GM12878 (cell line): ENCODE results near the gene OTOF. TPM values are rescaled to one million over a fixed set of nuclear protein-coding genes. Genes with fewer than 3 reads are reported as not detected.

Experiments
- ATAC-seq: fragments of 200-7000 bp; cut with Tn5 transposase; 3 replicates; pipeline ENCODE4 v1.9.1; 2020; ENCODE audit warnings: mild to moderate bottlenecking, moderate library complexity
- BruUV-seq: library from RNA; stranded (reverse); fragments of 400-500 nt; replicated peaks from 2 replicates; lab custom pipeline; 2021; lab: Mats Ljungman, UMichigan
- CTCF ChIA-PET: fragments of 300-600 bp; sonication (Branson Sonifier 250); formaldehyde crosslinking; extraction: SDS; loops from one replicate; lab custom pipeline; 2021; ENCODE audit warnings: inconsistent platforms; lab: Yijun Ruan, JAX
- POLR2A ChIA-PET: fragments of 350-600 bp; formaldehyde crosslinking; extraction: SDS; loops from one replicate; lab custom pipeline; 2021; ENCODE audit warnings: inconsistent platforms; lab: Charles Lee
- RAD21 ChIA-PET: fragments of 300-600 bp; sonication (Branson Sonifier 250); formaldehyde crosslinking; loops from one replicate; lab custom pipeline; 2023; ENCODE audit warnings: antibody characterized with exemption; ENCODE audit not compliant: unreplicated experiment; lab: Charles Lee
- SMC1A ChIA-PET: fragments of 300-600 bp; sonication (Branson Sonifier 250); formaldehyde crosslinking; loops from one replicate; lab custom pipeline; 2023; ENCODE audit not compliant: unreplicated experiment, uncharacterized antibody; lab: Charles Lee
- DNase-seq: peaks from one replicate; pipeline ENCODE4 v3.0.0-alpha.2; 2011; ENCODE audit warnings: low read depth, low spot score
- FAIRE-seq: peaks from 3 replicates; lab custom pipeline; 2011; peaks lifted over from hg19 to GRCh38; lab: Jason Lieb, UNC
- H2AFZ ChIP-seq: 2 replicates; pipeline ENCODE4 v1.6.0; 2011; ENCODE audit warnings: low read depth, low read length, control low read depth; ENCODE audit not compliant: control insufficient read depth
- H3K27ac ChIP-seq: 2 replicates; pipeline ENCODE4 v1.5.1; 2011; ENCODE audit warnings: control low read depth; ENCODE audit not compliant: control insufficient read depth, insufficient read depth
- H3K27me3 ChIP-seq, 2 experiments: replicated peaks in 1 of 2; 2 replicates each; pipeline versions ENCODE4 v1.6.0 to v1.6.1; 2011; ENCODE audit warnings: low read length in 1 of 2; ENCODE audit not compliant: control insufficient read depth in 2 of 2, insufficient read depth in 2 of 2
- H3K36me3 ChIP-seq, 2 experiments: 2 replicates each; pipeline ENCODE4 v1.5.1; 2011; ENCODE audit warnings: low read length in 1 of 2; ENCODE audit not compliant: control insufficient read depth in 2 of 2, insufficient read depth in 2 of 2
- H3K4me1 ChIP-seq: 2 replicates; pipeline ENCODE4 v1.6.1; 2011; ENCODE audit warnings: mild to moderate bottlenecking, low read length, moderate library complexity, mixed read lengths; ENCODE audit not compliant: control insufficient read depth, insufficient read depth
- H3K4me2 ChIP-seq: 2 replicates; pipeline ENCODE4 v1.6.0; 2011; ENCODE audit warnings: control low read depth; ENCODE audit not compliant: control insufficient read depth, insufficient read depth
- H3K4me3 ChIP-seq: fragments of 200-600 bp; sonication (generic); 2 replicates; pipeline ENCODE4 v1.5.1; 2016
- H3K79me2 ChIP-seq: 2 replicates; pipeline ENCODE4 v1.6.0; 2011; ENCODE audit warnings: low read length; ENCODE audit not compliant: control insufficient read depth, insufficient read depth
- H3K9ac ChIP-seq: 2 replicates; pipeline ENCODE4 v1.8.0; 2011; ENCODE audit warnings: low read length, control low read depth, mixed read lengths; ENCODE audit not compliant: control insufficient read depth, insufficient read depth
- H3K9me3 ChIP-seq: replicated peaks from 3 replicates; pipeline ENCODE4 v1.5.1; 2011; ENCODE audit warnings: mild to moderate bottlenecking, low read length; ENCODE audit not compliant: control insufficient read depth, insufficient read depth
- H4K20me1 ChIP-seq: 2 replicates; pipeline ENCODE4 v1.6.0; 2011; ENCODE audit not compliant: control insufficient read depth, insufficient read depth
- EGR1 ChIP-seq, 2 experiments: IDR thresholded peaks; 1 replicate in 1 of 2; 2 replicates in 1 of 2; pipeline ENCODE4 v1.6.1; 2011 to 2012; ENCODE audit warnings: low read depth in 2 of 2, low read length in 2 of 2, borderline replicate concordance in 1 of 2, mild to moderate bottlenecking in 1 of 2, moderate library complexity in 1 of 2
- FOXK2 ChIP-seq: fragments of 450-650 bp; IDR thresholded peaks from 2 replicates; pipeline ENCODE4 v1.6.1; 2017; ENCODE audit warnings: mild to moderate bottlenecking, moderate library complexity
- FOXM1 ChIP-seq: IDR thresholded peaks from 2 replicates; pipeline ENCODE4 v1.6.1; 2012; ENCODE audit warnings: low read depth, mild to moderate bottlenecking, inconsistent platforms, low read length, moderate library complexity
- HDAC2 ChIP-seq: fragments of 200-600 bp; sonication (generic); IDR thresholded peaks from 2 replicates; pipeline ENCODE4 v1.6.1; 2017
- LARP7 ChIP-seq: fragments of 450-650 bp; IDR thresholded peaks from 2 replicates; pipeline ENCODE4 v1.6.1; 2017; ENCODE audit warnings: mild to moderate bottlenecking
- POLR2AphosphoS2 ChIP-seq: IDR thresholded peaks from 2 replicates; pipeline ENCODE4 v1.6.1; 2011; ENCODE audit warnings: low read depth, mild to moderate bottlenecking, low read length, improper control_type of control experiment, moderate library complexity
- RAD51 ChIP-seq: fragments of 450-650 bp; IDR thresholded peaks from 2 replicates; pipeline ENCODE4 v1.6.1; 2016; ENCODE audit warnings: moderate library complexity, mild to moderate bottlenecking, inconsistent platforms
- SMAD1 ChIP-seq: fragments of 450-650 bp; IDR thresholded peaks from 2 replicates; pipeline ENCODE4 v1.6.1; 2018; ENCODE audit warnings: mild to moderate bottlenecking, low read depth; ENCODE audit not compliant: partially characterized antibody
- STAT3 ChIP-seq: IDR thresholded peaks from 2 replicates; pipeline ENCODE4 v1.6.1; 2011; ENCODE audit warnings: low read depth, low read length, improper control_type of control experiment
- ZNF274 ChIP-seq: IDR thresholded peaks from one replicate; pipeline ENCODE4 v1.8.0; 2011; ENCODE audit not compliant: insufficient read length, insufficient read depth
- ZNF384 ChIP-seq: IDR thresholded peaks from 2 replicates; pipeline ENCODE4 v1.6.1; 2012; ENCODE audit warnings: low read depth, mild to moderate bottlenecking, low read length, improper control_type of control experiment, borderline replicate concordance
- WGBS: methylation state at CpG from one replicate; pipeline ENCODE4 v1.1.6; 2016; ENCODE audit warnings: low lambda C conversion rate; ENCODE audit not compliant: insufficient replicate concordance, insufficient coverage; ENCODE audit errors: missing lambda C conversion rate; 5-methylcytosine and 5-hydroxymethylcytosine counted together
- in situ Hi-C: fragments of 300-500 bp; cut with MboI; formaldehyde crosslinking; loops from 9 replicates; pipeline ENCODE4 v1.14.3; 2018; ENCODE audit warnings: mixed read lengths
- intact Hi-C: fragments of 100-400 bp; cut with micrococcal nuclease; formaldehyde crosslinking; loops from one replicate; pipeline ENCODE4 v1.14.2; 2022; ENCODE audit not compliant: unreplicated experiment
- polyA plus RNA-seq, 11 experiments: library from polyadenylated mRNA; depleted of rRNA in 4 of 11; unstranded in 6 of 11; stranded (reverse) in 5 of 11; fragments of >200 nt; fragmentation: Nextera tagmentation in 4 of 11; fragmentation: Illumina TruSeq in 1 of 11; extraction: Ambion mirVana in 4 of 11; extraction: Trizol in 1 of 11; gene quantifications; 1 replicate in 1 of 11; 2 replicates in 10 of 11; pipeline versions ENCODE4 v1.2.1 to v1.2.3, GENCODE V29; 2011 to 2016; ENCODE audit warnings: inconsistent platforms in 2 of 11, missing spikeins in 2 of 11, low read depth in 1 of 11
- total RNA-seq, 4 experiments: library from RNA; depleted of rRNA in 3 of 4; stranded (reverse); fragments of >200 nt in 3 of 4; fragmentation: Illumina TruSeq in 1 of 4; extraction: Trizol in 1 of 4; gene quantifications; 2 replicates each; pipeline versions ENCODE4 v1.2.1 to v1.2.3, GENCODE V29; 2013 to 2021
- TF ChIP-seq, protein P1 (sequence below): fragments of 450-650 bp; IDR thresholded peaks from 2 replicates; pipeline ENCODE4 v1.6.1; 2017; ENCODE audit warnings: mild to moderate bottlenecking
- TF ChIP-seq, protein P2 (sequence below): fragments of 450-650 bp; IDR thresholded peaks from 2 replicates; pipeline ENCODE4 v1.6.1; 2017; ENCODE audit warnings: low read depth, mild to moderate bottlenecking, moderate library complexity

OTOF gene
- total and polyA plus RNA-seq, 10 of the 15 experiments (the other 5 are each of a cell fraction or from before 2014, with no cell fraction given): under 0.01 to 0.31 (median 0.07) TPM; not detected in 6

DNA sequence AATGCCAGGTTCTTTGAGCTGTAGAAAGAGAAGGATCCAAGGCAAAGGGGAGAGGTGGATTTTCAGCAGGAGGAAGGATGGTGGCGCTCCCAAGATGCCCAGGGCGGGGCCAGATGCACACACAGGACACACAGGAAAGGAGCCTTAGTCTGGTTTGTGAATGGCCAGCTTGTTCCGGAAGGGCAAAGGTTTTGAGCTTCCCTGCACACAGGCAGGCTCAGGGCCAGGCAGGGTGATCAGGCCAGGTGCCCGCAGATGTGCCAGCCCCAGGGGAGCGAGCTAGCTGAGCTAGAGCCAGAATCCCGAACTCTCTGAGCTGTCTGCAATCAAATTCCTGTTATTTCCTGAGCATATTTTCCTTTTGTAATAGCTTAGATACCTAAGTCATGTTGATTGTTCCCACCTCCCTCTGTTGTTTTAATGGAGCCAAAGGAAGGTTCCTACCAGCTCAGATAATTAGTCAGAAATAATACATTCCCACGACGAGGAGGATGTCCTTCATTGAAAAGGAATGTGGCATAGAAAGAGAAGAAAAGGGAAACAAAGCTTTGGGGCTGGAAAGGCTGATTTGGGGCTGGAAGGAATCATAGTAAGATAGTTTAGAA, 13.7 kb upstream of the OTOF start:
- 52% methylated on average over 8 of the region's 8 CpGs for WGBS
- FAIRE-seq (no peak), ATAC-seq (no peak), DNase-seq (no peak)
- no peaks in the 10 kb centered on the region for H4K20me1 ChIP-seq
- H3K9me3 ChIP-seq: no peaks in the 10 kb centered on the region
- BruUV-seq: no TSS peak
- ChIA-PET CTCF (interaction anchor here (1.5 to 2.0 kb wide), 2 partner anchors 10 to 12 kb away, joined by 4 to 10 read pairs; no protein-coding TSS in a partner anchor), POLR2A (interaction anchor here (0.5 kb wide), 1 partner anchor 459 kb away, joined by 3 read pairs; no protein-coding TSS in a partner anchor), SMC1A (interaction anchor here (0.7 kb wide), 1 partner anchor 110 kb away, joined by 3 read pairs; no protein-coding TSS in a partner anchor), RAD21 (no interaction called here)
- TF ChIP-seq EGR1 (IDR thresholded peaks at IDR 0.05; ENCODE audit: borderline replicate concordance in 1 of 2, low read depth in 2 of 2, low read length in 2 of 2) (no peak), ZNF384 (no peak), ZNF274 (no peak), POLR2AphosphoS2 (no peak), SMAD1 (no peak)
- H3K27ac ChIP-seq: no peak overlapping the region
- no peaks in the 10 kb centered on the region for H3K79me2 ChIP-seq
- intact Hi-C loops (no loop called here), in situ Hi-C loops (no loop called here)
- peaks cover 15% of the 10 kb centered on the region for H3K4me1 ChIP-seq
- H2AFZ ChIP-seq: no peak overlapping the region
- H3K36me3 ChIP-seq: no peaks in the 10 kb centered on the region
- H3K27me3 ChIP-seq: no peaks in the 10 kb centered on the region
- H3K4me3 ChIP-seq: no peak overlapping the region
- no peak overlapping the region for H3K4me2 ChIP-seq
- H3K9ac ChIP-seq: no peak overlapping the region

GRCh38 chr2:26489213-26489850, 11.4 kb upstream of the OTOF start:
- H3K4me1 ChIP-seq: peaks cover 15% of the 10 kb centered on the region
- ChIA-PET CTCF (no interaction called here), RAD21 (no interaction called here), SMC1A (no interaction called here), POLR2A (no interaction called here)
- in situ Hi-C loops: no loop called here
- BruUV-seq: no TSS peak
- H3K27ac ChIP-seq: no peak overlapping the region
- H3K9ac ChIP-seq: no peak overlapping the region
- H3K79me2 ChIP-seq: no peaks in the 10 kb centered on the region
- DNase-seq (no peak), FAIRE-seq (no peak), ATAC-seq (no peak)
- H2AFZ ChIP-seq: no peak overlapping the region
- no peak overlapping the region for H3K4me3 ChIP-seq
- intact Hi-C loops: no loop called here
- H3K27me3 ChIP-seq: no peaks in the 10 kb centered on the region
- 44% methylated on average over 19 of the region's 19 CpGs for WGBS
- H3K36me3 ChIP-seq: no peaks in the 10 kb centered on the region
- H4K20me1 ChIP-seq: no peaks in the 10 kb centered on the region
- H3K9me3 ChIP-seq: no peaks in the 10 kb centered on the region
- no peak overlapping the region for H3K4me2 ChIP-seq
- TF ChIP-seq, protein P1, sequence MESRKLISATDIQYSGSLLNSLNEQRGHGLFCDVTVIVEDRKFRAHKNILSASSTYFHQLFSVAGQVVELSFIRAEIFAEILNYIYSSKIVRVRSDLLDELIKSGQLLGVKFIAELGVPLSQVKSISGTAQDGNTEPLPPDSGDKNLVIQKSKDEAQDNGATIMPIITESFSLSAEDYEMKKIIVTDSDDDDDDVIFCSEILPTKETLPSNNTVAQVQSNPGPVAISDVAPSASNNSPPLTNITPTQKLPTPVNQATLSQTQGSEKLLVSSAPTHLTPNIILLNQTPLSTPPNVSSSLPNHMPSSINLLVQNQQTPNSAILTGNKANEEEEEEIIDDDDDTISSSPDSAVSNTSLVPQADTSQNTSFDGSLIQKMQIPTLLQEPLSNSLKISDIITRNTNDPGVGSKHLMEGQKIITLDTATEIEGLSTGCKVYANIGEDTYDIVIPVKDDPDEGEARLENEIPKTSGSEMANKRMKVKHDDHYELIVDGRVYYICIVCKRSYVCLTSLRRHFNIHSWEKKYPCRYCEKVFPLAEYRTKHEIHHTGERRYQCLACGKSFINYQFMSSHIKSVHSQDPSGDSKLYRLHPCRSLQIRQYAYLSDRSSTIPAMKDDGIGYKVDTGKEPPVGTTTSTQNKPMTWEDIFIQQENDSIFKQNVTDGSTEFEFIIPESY: no peak
- TF ChIP-seq LARP7 (no peak), RAD51 (no peak), FOXK2 (no peak), EGR1 (IDR thresholded peaks at IDR 0.05; ENCODE audit: borderline replicate concordance in 1 of 2, low read depth in 2 of 2, low read length in 2 of 2) (no peak), FOXM1 (no peak), HDAC2 (no peak), STAT3 (no peak)
- TF ChIP-seq, protein P2, sequence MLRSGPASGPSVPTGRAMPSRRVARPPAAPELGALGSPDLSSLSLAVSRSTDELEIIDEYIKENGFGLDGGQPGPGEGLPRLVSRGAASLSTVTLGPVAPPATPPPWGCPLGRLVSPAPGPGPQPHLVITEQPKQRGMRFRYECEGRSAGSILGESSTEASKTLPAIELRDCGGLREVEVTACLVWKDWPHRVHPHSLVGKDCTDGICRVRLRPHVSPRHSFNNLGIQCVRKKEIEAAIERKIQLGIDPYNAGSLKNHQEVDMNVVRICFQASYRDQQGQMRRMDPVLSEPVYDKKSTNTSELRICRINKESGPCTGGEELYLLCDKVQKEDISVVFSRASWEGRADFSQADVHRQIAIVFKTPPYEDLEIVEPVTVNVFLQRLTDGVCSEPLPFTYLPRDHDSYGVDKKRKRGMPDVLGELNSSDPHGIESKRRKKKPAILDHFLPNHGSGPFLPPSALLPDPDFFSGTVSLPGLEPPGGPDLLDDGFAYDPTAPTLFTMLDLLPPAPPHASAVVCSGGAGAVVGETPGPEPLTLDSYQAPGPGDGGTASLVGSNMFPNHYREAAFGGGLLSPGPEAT: no peak
